HG03280 (cell line): ENCODE results near the gene CNTN5.

Source experiments
- ATAC-seq: cut with Tn5 transposase; IDR thresholded peaks from one replicate; pipeline ENCODE4 v1.9.1; 2021; ENCODE audit warnings: mild to moderate bottlenecking, moderate library complexity; ENCODE audit not compliant: unreplicated experiment

The CNTN5 gene

GRCh38 chr11:99887481-99887880 is 866.7 kb downstream of the CNTN5 start:
- no peak for ATAC-seq

GRCh38 chr11:99893811-99894210 is 873.1 kb downstream of the CNTN5 start:
- no peak for ATAC-seq

- ATAC-seq, result no peak
These were observed 880.4 kb downstream of the CNTN5 start for GRCh38 chr11:99901175-99901574.

GRCh38 chr11:99911116-99911515 is 890.4 kb downstream of the CNTN5 start:
- no peak for ATAC-seq

GRCh38 chr11:99916078-99916477 is 895.3 kb downstream of the CNTN5 start:
- ATAC-seq, result no peak

GRCh38 chr11:99918761-99919160 is 898.0 kb downstream of the CNTN5 start:
- ATAC-seq, result no peak

- no peak for ATAC-seq
These were observed 900.2 kb downstream of the CNTN5 start for GRCh38 chr11:99920956-99921355.

GRCh38 chr11:99925968-99926367 is 905.2 kb downstream of the CNTN5 start:
- ATAC-seq, result no peak

GRCh38 chr11:99932684-99933083 is 911.9 kb downstream of the CNTN5 start:
- no peak for ATAC-seq

GRCh38 chr11:99934008-99934407 is 913.3 kb downstream of the CNTN5 start:
- ATAC-seq, result no peak

GRCh38 chr11:99937330-99937729 is 916.6 kb downstream of the CNTN5 start:
- ATAC-seq, result no peak

GRCh38 chr11:99952816-99953215 is 932.1 kb downstream of the CNTN5 start:
- ATAC-seq, result no peak

GRCh38 chr11:99960536-99960935 is 939.8 kb downstream of the CNTN5 start:
- ATAC-seq, result no peak

- no peak for ATAC-seq
These were observed 947.6 kb downstream of the CNTN5 start for GRCh38 chr11:99968336-99968735.

- no peak for ATAC-seq
These were observed 953.2 kb downstream of the CNTN5 start for GRCh38 chr11:99973993-99974392.

- ATAC-seq, result no peak
These were observed 958.3 kb downstream of the CNTN5 start for GRCh38 chr11:99979042-99979441.

GRCh38 chr11:99987821-99988470 is 967.2 kb downstream of the CNTN5 start:
- ATAC-seq, result no peak

GRCh38 chr11:99988471-99988837 is 967.7 kb downstream of the CNTN5 start:
- ATAC-seq, result no peak

- no peak for ATAC-seq
These were observed 983.2 kb downstream of the CNTN5 start for GRCh38 chr11:100003985-100004384.

- ATAC-seq, result no peak
These were observed 983.8 kb downstream of the CNTN5 start for GRCh38 chr11:100004541-100004940.

GRCh38 chr11:100008417-100008816 is 987.7 kb downstream of the CNTN5 start:
- no peak for ATAC-seq

GRCh38 chr11:100009728-100010127 is 989.0 kb downstream of the CNTN5 start:
- ATAC-seq, result no peak

- no peak for ATAC-seq
These were observed 989.6 kb downstream of the CNTN5 start for GRCh38 chr11:100010393-100010792.
